ENCODE results near the gene C4A. TPM values are rescaled to one million over a fixed set of nuclear protein-coding genes. Genes with fewer than 3 reads are reported as not detected.
A peak's percentile ranks its signal among the peaks of the same experiment; 100 is the strongest.

Gene C4A
- total and polyA plus RNA-seq, 2 of the 13 experiments (the other 11 are each of a cell fraction or from before 2014, with no cell fraction given) = 165 to 478 TPM

GRCh38 chr6:31958741-31959739 is 22.8 kb upstream of the C4A start, which contains the start of the genes NELFE and SKIC2 (continued):
- TF ChIP-seq ERF (CRISPR knock-in tag; IDR thresholded peaks at IDR 0.05) (peak; percentile 96), GLI4 (CRISPR knock-in tag; IDR thresholded peaks at IDR 0.05; ENCODE audit: borderline replicate concordance) (no peak), MXD4 (CRISPR knock-in tag; IDR thresholded peaks at IDR 0.05) (peak; percentile 84; the same call in 1 of the 2 replicates), HINFP (CRISPR knock-in tag; IDR thresholded peaks at IDR 0.05; ENCODE audit: low read depth) (peak; percentile 12; the same call in 1 of the 2 replicates), THAP7 (CRISPR knock-in tag; IDR thresholded peaks at IDR 0.05) (peak; percentile 98), ZNF317 (CRISPR knock-in tag; IDR thresholded peaks at IDR 0.05) (no peak), NFKB2 (CRISPR knock-in tag; IDR thresholded peaks at IDR 0.05; ENCODE audit: borderline replicate concordance) (peak; percentile 92; the same call in 1 of the 2 replicates), ZNF552 (CRISPR knock-in tag; IDR thresholded peaks at IDR 0.05; ENCODE audit: borderline replicate concordance) (no peak), RAD51 (IDR thresholded peaks at IDR 0.05; ENCODE audit: borderline replicate concordance) (no peak), MEF2D (CRISPR knock-in tag; IDR thresholded peaks at IDR 0.05) (peak; percentile 79; the same call in 1 of the 2 replicates), ZBTB33 (CRISPR knock-in tag; IDR thresholded peaks at IDR 0.05) (0 out of 2 replicates have a peak, but pooled peaks have one; percentile 2), PLRG1 (conservative IDR thresholded peaks at IDR 0.05) (no peak), ZNF460 (CRISPR knock-in tag; IDR thresholded peaks at IDR 0.05; ENCODE audit: borderline replicate concordance) (no peak; the same call in 1 of the 2 replicates), AKAP8 (CRISPR knock-in tag; IDR thresholded peaks at IDR 0.05) (0 out of 2 replicates have a peak, but pooled peaks have one; percentile 44), KAT8 (CRISPR knock-in tag; IDR thresholded peaks at IDR 0.05) (peak; percentile 100), SUZ12 (IDR thresholded peaks at IDR 0.05; ENCODE audit: low read depth, low read length) (no peak), GTF3A (CRISPR knock-in tag; conservative IDR thresholded peaks at IDR 0.05) (no peak), SPEN (CRISPR knock-in tag; IDR thresholded peaks at IDR 0.05; ENCODE audit: low read depth) (peak; percentile 99), POGZ (CRISPR knock-in tag; IDR thresholded peaks at IDR 0.05) (peak; percentile 95), MIER3 (CRISPR knock-in tag; IDR thresholded peaks at IDR 0.05; ENCODE audit: borderline replicate concordance) (peak; percentile 74), ZFP36L2 (CRISPR knock-in tag; IDR thresholded peaks at IDR 0.05) (no peak), ZNF331 (CRISPR knock-in tag; IDR thresholded peaks at IDR 0.05) (peak; percentile 58; the same call in 1 of the 2 replicates), SRSF1 (optimal IDR thresholded peaks at IDR 0.05; ENCODE audit: low read depth, low read length) (peak; percentile 95), ZNF264 (CRISPR knock-in tag; IDR thresholded peaks at IDR 0.05) (peak; percentile 91), RORA (CRISPR knock-in tag; IDR thresholded peaks at IDR 0.05) (no peak), BRD4 (CRISPR knock-in tag; IDR thresholded peaks at IDR 0.05) (peak; percentile 52; the same call in 1 of the 2 replicates)

All from HepG2 (cell line).